Umbilical cord (tissue), 1 donor: ENCODE data around the gene STOML3. TPM values are rescaled to one million over a fixed set of nuclear protein-coding genes. Genes with fewer than 3 reads are reported as not detected.

ENCODE experiments used
- total RNA-seq: library from RNA; depleted of rRNA; stranded (reverse); fragments of >200 nt; gene quantifications from one replicate; pipeline ENCODE4 v1.2.3, GENCODE V29; 2014; ENCODE audit warnings: low replicate concordance; ENCODE audit not compliant: insufficient read depth

STOML3 gene
- total RNA-seq, 1 donor from 2014 or later: 4.1 TPM

Other genes starting within 250 kb of the STOML3 start
- gene PROSER1, start 47.3 kb upstream of the STOML3 start, total RNA-seq: 10.4 TPM
- 42.6 TPM for gene NHLRC3, start 47.6 kb upstream of the STOML3 start, total RNA-seq